Thoracic aorta (tissue), 2 donors: Measurements from ENCODE around the gene SELENOO. TPM values are rescaled to one million over a fixed set of nuclear protein-coding genes. Genes with fewer than 3 reads are reported as not detected.
A peak's percentile ranks its signal among the peaks of the same experiment; 100 is the strongest.
"Not testable (repeated sequence)": the region's sequence is repeated elsewhere in the genome, so short reads cannot be mapped to it uniquely, and the experiment has no call there.

Experiments
- ATAC-seq: fragments of 150-250 bp; one replicate; pipeline ENCODE4 v1.8.0; 2017; ENCODE audit warnings: low read depth; ENCODE audit not compliant: insufficient number of reproducible peaks, low FRiP score
- DNase-seq: peaks from one replicate; pipeline ENCODE4 v3.0.0-alpha.2; 2020; ENCODE audit warnings: low spot score
- H3K27ac ChIP-seq, 2 donors: fragments of 200-600 bp; sonication (generic); 1 replicate in 1 of 2; 2 replicates in 1 of 2; pipeline ENCODE4 v1.5.1; 2016; ENCODE audit warnings: mild to moderate bottlenecking in 2 of 2, moderate library complexity in 2 of 2
- H3K27me3 ChIP-seq: fragments of 200-600 bp; sonication (generic); replicated peaks from 2 replicates; pipeline ENCODE4 v1.6.0; 2016; ENCODE audit warnings: mild to moderate bottlenecking; ENCODE audit not compliant: insufficient read depth
- H3K36me3 ChIP-seq: fragments of 200-600 bp; sonication (generic); one replicate; pipeline ENCODE4 v1.5.1; 2016
- H3K4me1 ChIP-seq, 2 donors: fragments of 200-600 bp; sonication (generic); 1 replicate in 1 of 2; 2 replicates in 1 of 2; pipeline versions ENCODE4 v1.5.1 to v1.6.0; 2016; ENCODE audit warnings: low read depth in 2 of 2, mild to moderate bottlenecking in 1 of 2; ENCODE audit not compliant: control insufficient read depth in 1 of 2
- H3K4me3 ChIP-seq: fragments of 200-600 bp; sonication (generic); 2 replicates; pipeline ENCODE4 v1.5.1; 2016; ENCODE audit warnings: mild to moderate bottlenecking
- H3K9me3 ChIP-seq: fragments of 200-600 bp; sonication (generic); 2 replicates; pipeline ENCODE4 v1.5.1; 2016
- CTCF ChIP-seq: fragments of 200-600 bp; sonication (generic); IDR thresholded peaks from one replicate; pipeline ENCODE4 v1.5.1; 2019; ENCODE audit warnings: antibody characterized with exemption
- total RNA-seq, 2 donors: library from RNA; depleted of rRNA; stranded (reverse); fragments of >200 nt; gene quantifications; one replicate each; pipeline versions ENCODE4 v1.1.0 to v1.2.3, GENCODE V29; 2016

SELENOO gene
- total RNA-seq, 2 donors from 2014 or later = 25.6 to 41.0 TPM

- no peaks in the 10 kb centered on the region for H3K27me3 ChIP-seq
- TF ChIP-seq CTCF = no peak
- H3K27ac ChIP-seq = no peak overlapping the region
- no peak overlapping the region for H3K4me3 ChIP-seq
- H3K4me1 ChIP-seq = peaks cover 3 to 5% of the 10 kb centered on the region in 2 donors
- ATAC-seq (no peak), DNase-seq (no peak)
- H3K36me3 ChIP-seq = no peaks in the 10 kb centered on the region
- no peaks in the 10 kb centered on the region for H3K9me3 ChIP-seq
Measured at GRCh38 chr22:50165436-50166123, 35.2 kb upstream of the SELENOO start.

GRCh38 chr22:50167689-50168489, 32.9 kb upstream of the SELENOO start:
- no peak for DNase-seq

GRCh38 chr22:50168490-50169180, 32.2 kb upstream of the SELENOO start:
- not testable (repeated sequence) for H3K9me3 ChIP-seq, H3K27ac ChIP-seq, ATAC-seq, H3K36me3 ChIP-seq, H3K27me3 ChIP-seq, DNase-seq, H3K4me3 ChIP-seq
- H3K4me1 ChIP-seq = peaks cover 3 to 13% of the 10 kb centered on the region in 2 donors

More at GRCh38 chr22:50167689-50168489, 32.9 kb upstream of the SELENOO start:
- Histone ChIP-seq H3K4me1 (peaks cover 3 to 13% of the 10 kb centered on the region in 2 donors), H3K4me3 (no peak overlapping the region), H3K27ac (no peak overlapping the region), H3K36me3 (no peaks in the 10 kb centered on the region), H3K27me3 (no peaks in the 10 kb centered on the region), H3K9me3 (no peaks in the 10 kb centered on the region)
- TF ChIP-seq CTCF = no peak
- ATAC-seq = no peak

GRCh38 chr22:50169181-50169759, 31.5 kb upstream of the SELENOO start:
- H3K36me3 ChIP-seq = no peaks in the 10 kb centered on the region
- H3K27ac ChIP-seq = no peak overlapping the region
- no peaks in the 10 kb centered on the region for H3K9me3 ChIP-seq
- DNase-seq = no peak
- peak overlapping the region; percentile 70 for H3K4me3 ChIP-seq
- TF ChIP-seq CTCF = no peak
- no peaks in the 10 kb centered on the region for H3K27me3 ChIP-seq
- ATAC-seq = no peak
- peaks cover 3 to 13% of the 10 kb centered on the region in 2 donors for H3K4me1 ChIP-seq

GRCh38 chr22:50169774-50170341, 31.0 kb upstream of the SELENOO start:
- ATAC-seq = no peak
- no peaks in the 10 kb centered on the region for H3K36me3 ChIP-seq
- no peak for TF ChIP-seq CTCF
- peaks cover 3 to 13% of the 10 kb centered on the region in 2 donors for H3K4me1 ChIP-seq
- H3K27me3 ChIP-seq = no peaks in the 10 kb centered on the region
- H3K4me3 ChIP-seq = peak overlapping the region; percentile 70
- no peaks in the 10 kb centered on the region for H3K9me3 ChIP-seq
- H3K27ac ChIP-seq = no peak overlapping the region
- DNase-seq = no peak
